Thyroid gland (tissue), 4 donors: Measurements from ENCODE around the gene RNF44.
"Not testable (repeated sequence)": the region's sequence is repeated elsewhere in the genome, so short reads cannot be mapped to it uniquely, and the experiment has no call there.

Experiments used
- POLR2A ChIP-seq, 2 donors: fragments of 450-650 bp; IDR thresholded peaks; one replicate each; pipeline ENCODE4 v1.6.1; 2017; ENCODE audit warnings: antibody characterized with exemption in 2 of 2, mild to moderate bottlenecking in 2 of 2, moderate library complexity in 1 of 2
- TF ChIP-seq, protein P1 (sequence below), 6 experiments: fragments of 200-600 bp in 3 of 6; fragments of 450-650 bp in 3 of 6; sonication (generic) in 3 of 6; IDR thresholded peaks; one replicate each; pipeline ENCODE4 v1.5.1; 2016 to 2019; ENCODE audit warnings: antibody characterized with exemption in 6 of 6, mild to moderate bottlenecking in 2 of 6, inconsistent platforms in 1 of 6, moderate library complexity in 1 of 6

DNA sequence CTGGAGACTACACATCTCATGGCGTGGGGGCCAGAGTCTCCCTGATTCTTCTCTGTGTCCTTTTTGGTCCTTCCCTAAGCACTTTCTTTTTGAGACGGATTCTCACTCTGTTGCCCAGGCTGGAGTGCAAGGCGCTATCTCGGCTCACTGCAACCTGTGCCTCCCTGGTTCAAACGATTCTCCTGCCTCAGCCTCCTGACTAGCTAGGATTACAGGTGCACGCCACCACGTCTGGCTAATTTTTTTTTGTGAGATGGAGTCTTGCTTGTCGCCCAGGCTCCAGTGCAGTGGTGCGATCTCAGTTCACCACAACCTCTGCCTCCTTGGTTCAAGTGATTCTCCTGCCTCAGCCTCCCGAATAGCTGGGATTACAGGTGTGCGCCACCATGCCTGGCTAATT, 13.7 kb upstream of the RNF44 start:
- TF ChIP-seq, protein P1, sequence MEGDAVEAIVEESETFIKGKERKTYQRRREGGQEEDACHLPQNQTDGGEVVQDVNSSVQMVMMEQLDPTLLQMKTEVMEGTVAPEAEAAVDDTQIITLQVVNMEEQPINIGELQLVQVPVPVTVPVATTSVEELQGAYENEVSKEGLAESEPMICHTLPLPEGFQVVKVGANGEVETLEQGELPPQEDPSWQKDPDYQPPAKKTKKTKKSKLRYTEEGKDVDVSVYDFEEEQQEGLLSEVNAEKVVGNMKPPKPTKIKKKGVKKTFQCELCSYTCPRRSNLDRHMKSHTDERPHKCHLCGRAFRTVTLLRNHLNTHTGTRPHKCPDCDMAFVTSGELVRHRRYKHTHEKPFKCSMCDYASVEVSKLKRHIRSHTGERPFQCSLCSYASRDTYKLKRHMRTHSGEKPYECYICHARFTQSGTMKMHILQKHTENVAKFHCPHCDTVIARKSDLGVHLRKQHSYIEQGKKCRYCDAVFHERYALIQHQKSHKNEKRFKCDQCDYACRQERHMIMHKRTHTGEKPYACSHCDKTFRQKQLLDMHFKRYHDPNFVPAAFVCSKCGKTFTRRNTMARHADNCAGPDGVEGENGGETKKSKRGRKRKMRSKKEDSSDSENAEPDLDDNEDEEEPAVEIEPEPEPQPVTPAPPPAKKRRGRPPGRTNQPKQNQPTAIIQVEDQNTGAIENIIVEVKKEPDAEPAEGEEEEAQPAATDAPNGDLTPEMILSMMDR (IDR thresholded peaks at IDR 0.05), result not testable (repeated sequence)
- TF ChIP-seq POLR2A (IDR thresholded peaks at IDR 0.05), result not testable (repeated sequence)
